Fibroblast of lung (primary cell): ENCODE data around the gene AP2A2.

Experiments
- CTCF ChIP-seq, 2 donors: IDR thresholded peaks in 1 of 2; conservative IDR thresholded peaks in 1 of 2; 1 replicate in 1 of 2; 2 replicates in 1 of 2; pipeline ENCODE4 v1.5.1; 2011 to 2012; ENCODE audit warnings: low read length in 2 of 2, control low read depth in 1 of 2, inconsistent platforms in 1 of 2, low read depth in 1 of 2, mild to moderate bottlenecking in 1 of 2
- EZH2 ChIP-seq: IDR thresholded peaks from 2 replicates; pipeline ENCODE4 v1.5.1; 2012; ENCODE audit warnings: low read length, control low read depth, mild to moderate bottlenecking; ENCODE audit errors: missing control alignments

GRCh38 chr11:1030556-1030955 is 104.9 kb downstream of the AP2A2 start:
- TF ChIP-seq CTCF (conservative IDR thresholded peaks at IDR 0.05 in 1 of 2, IDR thresholded peaks at IDR 0.05 in 1 of 2; ENCODE audit: low read depth in 1 of 2, low read length in 2 of 2): no peak
- no peak for TF ChIP-seq EZH2
